ENCODE measurements around the gene TMEM245. TPM values are rescaled to one million over a fixed set of nuclear protein-coding genes. Genes with fewer than 3 reads are reported as not detected.
A peak's percentile ranks its signal among the peaks of the same experiment; 100 is the strongest.

Gene TMEM245
- total RNA-seq (10 to 100 TPM; 71.3 to 72.4 TPM), polyA plus RNA-seq (10 to 100 TPM; 16.3 to 29.2 (median 25.3) TPM), total RNA-seq (91.5 to 301 (median 106) reads per million in 6 experiments)

DNA sequence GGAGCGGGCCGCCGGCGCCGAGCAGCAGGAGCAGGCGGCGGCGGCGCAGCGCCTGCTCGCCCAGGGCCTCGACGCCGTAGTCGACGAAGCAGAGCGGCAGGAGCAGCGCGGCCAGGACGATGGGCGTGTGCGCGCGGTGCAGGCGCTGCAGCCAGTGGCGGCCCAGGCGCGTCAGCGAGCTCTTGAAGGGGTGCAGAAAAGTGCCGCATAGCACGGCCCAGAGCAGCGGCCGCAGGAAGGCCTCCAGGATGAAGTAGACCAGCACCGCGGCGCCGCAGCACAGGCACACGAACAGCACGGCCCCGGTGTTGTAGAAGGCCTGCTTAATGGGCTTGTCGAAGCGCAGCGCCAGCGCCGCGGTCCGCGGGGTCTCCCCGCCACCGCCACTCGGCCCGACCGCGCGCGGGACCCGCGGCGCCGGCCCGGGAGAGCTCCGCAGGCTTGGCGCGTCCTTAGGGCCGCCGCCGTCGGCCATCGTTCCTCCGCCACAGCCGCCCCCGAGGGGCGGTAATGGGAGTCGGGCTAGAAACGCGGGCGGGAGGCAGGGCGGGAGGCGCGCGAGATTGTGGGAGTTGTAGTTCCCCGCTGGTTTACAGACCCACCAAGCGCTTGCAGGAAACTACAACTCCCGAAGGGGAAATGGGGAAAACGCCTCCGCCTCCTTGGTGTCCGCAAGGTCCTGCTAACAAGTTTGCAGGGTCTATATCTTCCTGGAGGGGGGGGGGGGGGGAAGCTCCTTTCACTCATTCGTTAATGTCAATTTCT, at the start of gene TMEM245:
Gene TMEM245, minus strand, starts transcription at position 509 of the 765 bp plus-strand sequence. Its CDS starts 34 bp downstream, at position 475.
- ATAC-seq (peak; percentile 91 to 95), DNase-seq (peak; percentile 86 to 98 (median 94))
- Mint-ChIP-seq H3K4me1 (peaks cover 17 to 44% (median 42%) of the 10 kb centered on the region in 4 donors), H3K4me3 (peak within 1 kb of the TSS; percentile 87 to 97 (median 94)), H3K9me3 (no peaks in the 10 kb centered on the region), H3K27me3 (no peaks in the 10 kb centered on the region), H3K36me3 (peaks cover 0 to 12% (median 0%) of the 10 kb centered on the region in 3 donors), H3K27ac (peak within 1 kb of the TSS; percentile 74 to 94 (median 90))
- POLR2A ChIA-PET, result interaction anchor here (0.6 to 4.7 kb wide), 15 partner anchors 10 to 185 kb away, joined by 3 to 33 read pairs (median 5); partner anchors contain the start of genes ABITRAM, CTNNAL1 and ELP1

DNA sequence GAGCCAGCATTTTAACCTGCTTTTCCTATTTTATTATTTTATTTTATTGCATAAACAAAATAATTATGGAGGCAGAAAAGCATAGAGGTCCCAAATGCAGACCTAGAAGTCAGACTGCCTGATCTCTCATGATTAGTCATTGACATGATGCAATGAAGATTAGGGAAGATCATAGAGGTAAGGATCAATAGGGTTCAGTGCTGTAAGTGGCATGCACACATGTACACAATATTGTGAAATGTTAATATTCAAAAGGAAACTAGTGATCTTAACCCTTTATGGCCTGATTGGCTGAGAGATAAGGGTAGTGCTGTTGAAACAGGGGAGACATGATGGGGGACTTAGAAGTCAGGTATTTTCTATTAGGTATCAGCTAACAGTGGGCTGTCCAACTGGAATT, 48.4 kb upstream of the TMEM245 start:
- ATAC-seq, result no peak
- Mint-ChIP-seq H3K4me1 (peaks cover 2 to 7% (median 5%) of the 10 kb centered on the region in 4 donors), H3K9me3 (peaks cover 0 to 12% (median 7%) of the 10 kb centered on the region in 9 donors), H3K27me3 (peaks cover 42 to 86% (median 52%) of the 10 kb centered on the region in 5 donors), H3K4me3 (no peak overlapping the region), H3K36me3 (peaks cover 2 to 16% (median 4%) of the 10 kb centered on the region in 3 donors), H3K27ac (no peak overlapping the region)
- POLR2A ChIA-PET, result interaction anchor here (0.6 kb wide), 1 partner anchor 48 kb away, joined by 3 read pairs; no protein-coding TSS in a partner anchor
- DNase-seq, result no peak

DNA sequence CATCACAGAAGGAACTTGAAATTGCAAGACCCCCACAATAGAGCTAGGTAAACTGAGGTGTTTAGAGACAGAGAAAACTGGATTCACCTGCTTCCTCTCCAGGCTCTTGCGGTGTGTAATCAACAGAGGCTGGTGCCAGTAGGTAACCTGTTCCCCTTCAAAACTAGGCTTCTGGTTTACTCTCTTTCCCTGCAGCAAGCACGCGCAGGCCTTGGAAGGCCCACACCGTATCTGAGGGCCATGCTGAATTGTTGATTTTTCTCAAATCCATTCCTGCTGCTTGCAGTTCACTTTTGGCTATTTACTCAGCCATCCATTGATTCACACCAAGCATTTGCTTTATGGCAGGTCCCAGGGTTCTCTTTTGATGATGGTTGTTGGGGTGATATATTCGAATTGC, 48.0 kb upstream of the TMEM245 start:
- no peak for DNase-seq
- H3K4me3 Mint-ChIP-seq, result peak overlapping the region in 5 of 10 donors; percentile 65 to 92 (median 73)
- H3K9me3 Mint-ChIP-seq, result peaks cover 0 to 12% (median 7%) of the 10 kb centered on the region in 9 donors
- H3K36me3 Mint-ChIP-seq, result peaks cover 2 to 16% (median 4%) of the 10 kb centered on the region in 3 donors
- no peak for ATAC-seq
- peaks cover 2 to 7% (median 5%) of the 10 kb centered on the region in 4 donors for H3K4me1 Mint-ChIP-seq
- no peak overlapping the region for H3K27ac Mint-ChIP-seq
- peaks cover 43 to 90% (median 52%) of the 10 kb centered on the region in 5 donors for H3K27me3 Mint-ChIP-seq
- POLR2A ChIA-PET, result no interaction called here

DNA sequence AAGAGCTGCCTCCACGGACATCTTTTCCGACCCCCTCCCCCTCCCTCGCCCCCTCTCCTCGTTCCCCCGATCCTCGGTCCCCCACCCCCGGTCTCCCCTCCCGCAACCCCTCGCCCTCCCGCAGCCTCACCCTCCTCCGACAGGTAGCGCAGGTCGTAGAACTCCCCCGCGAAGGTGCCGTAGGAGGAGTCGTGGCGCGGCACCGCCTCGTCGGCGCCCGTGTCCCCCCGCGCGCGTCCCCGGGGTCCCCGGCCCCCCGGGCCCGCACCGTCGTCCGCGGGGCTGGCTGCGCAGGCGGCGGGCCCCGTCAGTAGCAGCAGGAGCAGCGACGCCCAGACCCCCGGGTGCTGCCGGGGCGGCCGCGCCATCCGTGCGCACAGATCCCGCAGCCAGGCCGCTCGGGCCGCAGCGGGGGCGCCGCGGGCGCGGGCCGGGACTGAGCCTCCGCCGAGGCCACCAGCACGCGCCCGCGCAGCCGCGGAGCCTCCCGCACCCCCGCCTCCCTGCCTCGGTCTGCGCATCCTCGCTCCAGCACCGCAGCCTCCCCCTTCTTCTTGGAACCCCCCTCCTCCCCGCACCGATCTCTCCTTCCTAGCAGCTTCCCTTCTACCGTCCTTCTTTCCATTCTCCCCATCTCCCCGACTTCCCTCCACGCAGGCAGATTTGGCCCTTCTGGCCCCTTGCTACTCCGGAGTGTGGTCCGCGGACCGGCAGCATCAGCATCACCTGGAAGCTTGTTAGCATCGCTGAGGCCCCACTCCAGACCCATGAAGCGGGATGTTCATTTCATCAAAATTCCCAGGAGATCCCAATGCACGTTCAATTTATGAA, 47.2 kb upstream of the TMEM245 start, which contains the start of gene FRRS1L:
Gene FRRS1L, minus strand, starts transcription at position 479 of the 831 bp plus-strand sequence. Its CDS starts 111 bp downstream, at position 368.
- peaks cover 0 to 12% (median 7%) of the 10 kb centered on the region in 9 donors for H3K9me3 Mint-ChIP-seq
- peaks cover 2 to 16% (median 4%) of the 10 kb centered on the region in 3 donors for H3K36me3 Mint-ChIP-seq
- peaks cover 41 to 86% (median 52%) of the 10 kb centered on the region in 5 donors for H3K27me3 Mint-ChIP-seq
- no peak within 1 kb of the TSS for H3K27ac Mint-ChIP-seq
- ATAC-seq (no peak), DNase-seq (no peak)
- H3K4me3 Mint-ChIP-seq, result peak within 1 kb of the TSS in 8 of 10 donors; percentile 43 to 92 (median 71)
- POLR2A ChIA-PET, result interaction anchor here (0.6 kb wide), 1 partner anchor 138 kb away, joined by 5 read pairs; no protein-coding TSS in a partner anchor
- H3K4me1 Mint-ChIP-seq, result peaks cover 2 to 7% (median 5%) of the 10 kb centered on the region in 4 donors

DNA sequence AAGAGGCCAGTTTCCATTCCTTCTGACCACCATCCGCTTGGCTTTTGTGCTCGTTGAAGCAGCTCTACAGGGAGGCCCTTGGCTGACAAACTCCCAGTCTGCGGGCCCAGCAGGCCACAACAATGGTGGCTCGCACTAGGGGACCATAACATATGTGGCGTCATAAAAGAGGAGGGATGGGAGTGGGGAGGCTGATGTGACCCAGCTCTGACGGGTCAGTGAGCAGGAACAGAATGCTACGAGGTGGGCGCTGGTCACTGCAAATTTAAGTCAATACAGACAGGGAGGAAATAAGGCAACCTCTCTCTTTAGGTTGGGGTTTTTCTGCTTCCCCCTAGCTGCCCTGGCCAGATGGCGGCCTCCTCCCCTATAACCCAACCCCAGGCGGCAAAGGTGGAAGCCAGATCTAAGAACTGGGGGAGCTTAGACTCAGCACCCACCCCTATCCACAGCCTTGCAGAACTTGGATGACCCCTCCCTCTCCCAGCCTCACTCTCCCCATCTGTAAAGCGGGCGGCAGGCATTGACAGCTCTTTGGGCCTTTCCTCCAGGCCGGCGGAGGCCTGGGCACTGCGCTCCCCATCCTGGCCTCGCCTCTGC, 46.5 kb upstream of the TMEM245 start:
- ATAC-seq (no peak), DNase-seq (no peak)
- POLR2A ChIA-PET, result no interaction called here
- peak overlapping the region in 5 of 10 donors; percentile 8 to 57 (median 39) for H3K4me3 Mint-ChIP-seq
- no peak overlapping the region for H3K27ac Mint-ChIP-seq
- peaks cover 42 to 86% (median 52%) of the 10 kb centered on the region in 5 donors for H3K27me3 Mint-ChIP-seq
- H3K4me1 Mint-ChIP-seq, result peaks cover 2 to 7% (median 5%) of the 10 kb centered on the region in 4 donors
- peaks cover 2 to 16% (median 4%) of the 10 kb centered on the region in 3 donors for H3K36me3 Mint-ChIP-seq
- peaks cover 0 to 12% (median 7%) of the 10 kb centered on the region in 9 donors for H3K9me3 Mint-ChIP-seq

DNA sequence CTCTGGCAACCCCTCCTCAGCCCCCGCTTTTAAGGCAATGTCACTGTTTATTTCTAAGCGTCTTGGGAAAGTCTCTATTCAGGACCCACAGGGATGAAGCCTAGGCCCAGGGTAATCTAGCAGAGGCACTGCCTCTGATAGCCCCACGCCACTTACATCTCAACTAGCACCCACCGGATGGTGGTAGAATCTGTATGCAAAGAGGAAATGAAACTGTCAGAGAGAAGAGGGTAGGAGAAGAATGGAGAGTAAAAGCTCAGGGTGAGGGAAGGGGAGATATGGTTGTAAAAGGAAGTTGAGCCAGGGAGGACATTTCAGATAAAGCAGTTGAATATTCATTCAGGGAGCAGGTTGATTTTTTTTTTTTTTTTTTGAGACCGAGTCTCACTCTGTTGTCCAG, 44.3 kb upstream of the TMEM245 start:
- DNase-seq, result no peak
- H3K4me1 Mint-ChIP-seq, result peaks cover 2 to 7% (median 5%) of the 10 kb centered on the region in 4 donors
- ATAC-seq, result no peak
- H3K36me3 Mint-ChIP-seq, result peaks cover 2 to 16% (median 4%) of the 10 kb centered on the region in 3 donors
- no peak overlapping the region for H3K27ac Mint-ChIP-seq
- POLR2A ChIA-PET, result no interaction called here
- peaks cover 0 to 12% (median 7%) of the 10 kb centered on the region in 9 donors for H3K9me3 Mint-ChIP-seq
- H3K4me3 Mint-ChIP-seq, result peak overlapping the region in 1 of 10 donors; percentile 25
- peaks cover 35 to 72% (median 46%) of the 10 kb centered on the region in 5 donors for H3K27me3 Mint-ChIP-seq

DNA sequence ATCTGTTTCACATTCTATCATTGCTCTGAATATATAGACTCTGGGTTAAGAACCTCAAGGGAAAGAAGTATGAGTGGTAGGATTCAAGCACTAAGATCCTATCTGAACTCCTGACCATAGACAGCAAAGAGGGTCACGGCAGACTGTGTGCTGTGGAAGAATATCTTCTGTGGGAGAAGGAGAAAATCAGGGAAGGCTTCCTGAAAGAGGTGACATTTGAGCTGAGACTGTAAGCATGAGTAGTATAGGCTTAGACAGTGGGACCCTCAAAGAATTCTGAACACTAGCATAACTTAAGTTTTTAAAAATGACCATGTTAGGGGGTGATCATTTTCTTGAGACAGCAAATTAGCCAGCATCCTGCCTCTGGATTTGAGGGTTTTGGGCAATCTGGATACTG, 43.4 kb upstream of the TMEM245 start:
- POLR2A ChIA-PET, result no interaction called here
- Mint-ChIP-seq H3K27ac (no peak overlapping the region), H3K36me3 (peaks cover 2 to 16% (median 4%) of the 10 kb centered on the region in 3 donors), H3K4me1 (peaks cover 2 to 7% (median 5%) of the 10 kb centered on the region in 4 donors), H3K4me3 (no peak overlapping the region), H3K27me3 (peaks cover 34 to 65% (median 44%) of the 10 kb centered on the region in 5 donors), H3K9me3 (peaks cover 0 to 12% (median 7%) of the 10 kb centered on the region in 9 donors)
- ATAC-seq, result no peak
- DNase-seq, result no peak

DNA sequence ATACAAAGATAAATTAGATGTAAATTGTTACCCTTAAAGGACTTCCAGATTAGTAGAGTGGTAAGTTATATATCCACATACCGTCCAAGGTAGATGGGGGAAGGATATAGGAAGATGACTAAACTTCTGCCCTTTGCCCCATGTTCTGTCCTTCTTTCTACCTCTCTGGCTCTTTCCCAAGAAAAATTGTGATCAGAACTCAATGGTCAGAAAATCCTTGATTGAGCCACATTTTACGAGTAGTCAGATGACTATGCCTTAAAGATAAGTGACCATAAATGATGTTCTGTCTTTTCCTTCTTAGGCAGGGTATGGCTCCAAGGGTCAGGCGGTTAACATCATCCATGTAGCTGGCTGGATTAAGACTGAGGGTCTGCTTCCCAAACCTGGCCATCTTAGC, 42.9 kb upstream of the TMEM245 start:
- POLR2A ChIA-PET, result no interaction called here
- Mint-ChIP-seq H3K9me3 (peaks cover 0 to 12% (median 7%) of the 10 kb centered on the region in 9 donors), H3K27ac (no peak overlapping the region), H3K36me3 (peaks cover 2 to 16% (median 4%) of the 10 kb centered on the region in 3 donors), H3K4me3 (no peak overlapping the region), H3K4me1 (peaks cover 2 to 7% (median 5%) of the 10 kb centered on the region in 4 donors), H3K27me3 (peaks cover 31 to 60% (median 43%) of the 10 kb centered on the region in 5 donors)
- ATAC-seq, result no peak
- DNase-seq, result no peak

DNA sequence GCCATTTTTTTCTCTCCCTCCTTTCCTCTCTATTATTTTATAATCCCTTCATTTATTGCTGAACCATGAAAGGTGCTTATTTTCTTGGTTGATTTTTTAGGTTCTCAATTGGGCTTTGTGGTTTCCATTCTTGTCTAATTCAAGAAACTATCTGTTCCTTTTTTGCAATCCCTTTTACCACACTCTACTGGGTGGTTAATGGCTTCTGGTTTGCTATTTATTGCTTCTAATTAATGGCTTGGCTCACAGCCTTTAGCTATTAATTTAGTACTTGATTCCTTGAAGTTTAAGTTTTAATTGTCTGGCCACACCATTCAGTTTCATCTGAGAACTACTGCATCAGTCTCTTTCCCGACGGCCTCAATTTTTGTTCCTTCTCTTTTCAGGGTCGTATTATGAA, 41.7 kb upstream of the TMEM245 start:
- no peak overlapping the region for H3K27ac Mint-ChIP-seq
- peaks cover 0 to 12% (median 7%) of the 10 kb centered on the region in 9 donors for H3K9me3 Mint-ChIP-seq
- H3K27me3 Mint-ChIP-seq, result peaks cover 27 to 50% (median 38%) of the 10 kb centered on the region in 5 donors
- POLR2A ChIA-PET, result no interaction called here
- peaks cover 0 to 3% (median 0%) of the 10 kb centered on the region in 4 donors for H3K4me1 Mint-ChIP-seq
- ATAC-seq, result no peak
- no peak overlapping the region for H3K4me3 Mint-ChIP-seq
- DNase-seq, result no peak
- peaks cover 0 to 16% (median 4%) of the 10 kb centered on the region in 3 donors for H3K36me3 Mint-ChIP-seq

DNA sequence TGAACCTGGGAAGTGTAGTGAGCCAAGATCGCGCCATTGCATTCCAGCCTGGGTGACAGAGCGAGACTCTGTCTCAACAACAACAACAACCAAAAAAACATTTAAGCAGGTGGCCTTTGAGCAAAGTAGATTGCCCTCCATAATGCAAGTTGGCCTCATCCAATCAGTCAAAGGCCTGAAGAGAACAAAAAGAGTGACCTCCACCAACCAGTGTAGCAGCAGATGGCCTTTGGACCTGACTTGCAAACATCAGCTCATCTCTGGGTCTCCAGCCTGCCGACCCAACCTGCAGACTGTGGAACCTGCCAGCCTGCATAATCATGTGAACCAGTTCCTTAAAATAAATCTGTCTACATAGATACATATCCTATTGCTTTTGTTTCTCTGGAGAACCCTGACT, 39.8 kb upstream of the TMEM245 start:
- Mint-ChIP-seq H3K4me3 (no peak overlapping the region), H3K27me3 (peaks cover 12 to 31% (median 23%) of the 10 kb centered on the region in 5 donors), H3K4me1 (peaks cover 0 to 3% (median 0%) of the 10 kb centered on the region in 4 donors), H3K36me3 (peaks cover 0 to 6% (median 2%) of the 10 kb centered on the region in 3 donors), H3K9me3 (peaks cover 0 to 6% (median under 1%) of the 10 kb centered on the region in 9 donors), H3K27ac (no peak overlapping the region)
- POLR2A ChIA-PET, result no interaction called here
- no peak for ATAC-seq
- DNase-seq, result no peak

DNA sequence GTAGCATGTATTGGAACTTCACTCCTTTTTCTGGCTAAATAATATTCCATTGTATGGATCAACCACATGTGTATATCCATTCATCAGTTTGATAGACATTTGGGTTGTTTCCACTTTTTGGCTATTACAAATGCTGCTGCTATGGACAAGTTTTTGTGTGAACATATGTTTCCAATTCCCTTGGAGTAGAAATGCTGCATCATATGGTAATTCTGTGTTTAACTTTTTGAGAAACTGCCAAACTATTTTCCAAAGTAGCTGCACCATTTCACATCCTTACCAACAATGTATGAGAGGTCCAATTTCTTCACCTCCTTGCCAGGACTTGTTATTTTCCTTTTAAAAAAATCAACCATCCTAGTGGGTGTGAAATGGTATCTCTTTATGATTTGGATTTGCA, 38.9 kb upstream of the TMEM245 start:
- POLR2A ChIA-PET, result no interaction called here
- no peak for ATAC-seq
- Mint-ChIP-seq H3K27ac (no peak overlapping the region), H3K36me3 (peaks cover 0 to 11% (median 2%) of the 10 kb centered on the region in 3 donors), H3K4me3 (no peak overlapping the region), H3K9me3 (peaks cover 0 to 15% (median 5%) of the 10 kb centered on the region in 9 donors), H3K27me3 (peaks cover 7 to 22% (median 17%) of the 10 kb centered on the region in 5 donors), H3K4me1 (no peaks in the 10 kb centered on the region)
- no peak for DNase-seq

Data from naive thymus-derived CD8-positive, alpha-beta T cell (primary cell).